ENCODE results near the gene LYRM4.
A peak's percentile ranks its signal among the peaks of the same experiment; 100 is the strongest.

The LYRM4 gene

DNA sequence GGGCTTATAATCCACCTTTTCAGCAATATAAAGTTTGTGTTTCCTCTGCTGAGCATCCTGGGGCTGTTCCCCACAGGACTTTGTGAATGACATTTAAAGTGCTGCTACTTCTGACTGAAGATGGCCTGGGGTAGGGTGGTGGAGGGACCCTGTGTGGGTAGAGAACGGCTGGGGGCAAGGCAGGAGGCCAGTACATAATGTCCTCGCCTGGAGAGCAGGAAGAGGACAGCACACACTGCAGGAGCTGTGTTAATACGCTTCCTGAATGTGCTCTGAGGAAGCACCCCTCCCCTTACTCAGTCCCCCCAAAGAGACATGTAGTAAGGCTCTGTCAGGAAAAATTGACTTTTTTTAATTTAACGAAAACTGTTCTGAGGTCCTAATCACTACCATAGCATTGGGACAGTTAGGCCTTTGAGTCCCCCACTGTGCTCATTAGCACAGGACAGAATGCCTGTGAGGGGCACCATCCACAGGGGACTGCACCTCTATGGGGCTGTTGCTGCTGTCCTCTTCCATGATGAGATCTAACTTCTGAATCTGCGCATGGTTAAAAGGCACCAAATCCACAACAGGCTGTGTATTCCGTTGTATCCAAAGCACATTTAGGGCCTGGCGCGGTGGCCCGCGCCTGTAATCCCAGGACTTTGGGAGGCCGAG is 68.5 kb downstream of the LYRM4 start:
- Histone ChIP-seq H3K4me1 (ENCODE audit: control insufficient read depth in 1 of 2, insufficient read depth in 2 of 2, low read length in 2 of 2) (peaks cover 0 to 2% of the 10 kb centered on the region in 2 experiments), H3K79me2 (ENCODE audit: control insufficient read depth, insufficient read depth, low read length, poor library complexity) (peaks cover 2% of the 10 kb centered on the region), H2AK5ac (ENCODE audit: low read length) (peak overlapping the region; percentile 77), H2AFZ (ENCODE audit: insufficient read depth, low read length, poor library complexity) (no peak overlapping the region), H2BK5ac (ENCODE audit: low read depth, low read length, poor library complexity) (no peak overlapping the region), H4K91ac (ENCODE audit: low read depth, low read length) (peak overlapping the region; percentile 57), H3K4me3 (ENCODE audit: low read depth, low read length) (no peak overlapping the region), H3K18ac (ENCODE audit: low read length) (peak overlapping the region; percentile 29), H2BK12ac (ENCODE audit: low read length) (peak overlapping the region; percentile 30), H4K8ac (ENCODE audit: low read depth, low read length) (peak overlapping the region; percentile 70), H3K79me1 (ENCODE audit: low read length) (no peaks in the 10 kb centered on the region), H3K27me3 (ENCODE audit: insufficient read depth, low read length) (no peaks in the 10 kb centered on the region), H3K36me3 (ENCODE audit: control insufficient read depth in 1 of 2, insufficient read depth in 2 of 2, low read length in 2 of 2) (peaks cover 0 to 1% of the 10 kb centered on the region in 2 experiments), H3K9me3 (ENCODE audit: insufficient read depth, low read depth, low read length) (no peaks in the 10 kb centered on the region), H4K12ac (ENCODE audit: low read depth, low read length) (peak overlapping the region; percentile 36), H3K14ac (ENCODE audit: low read length) (peak overlapping the region; percentile 80), H3K9ac (ENCODE audit: low read length) (no peak overlapping the region), H2BK120ac (ENCODE audit: insufficient read depth, low read length, poor library complexity) (peak overlapping the region; percentile 43), H3K23ac (ENCODE audit: low read length) (no peak overlapping the region), H3K4me2 (ENCODE audit: low read length) (no peak overlapping the region), H3K27ac (ENCODE audit: low read depth, low read length) (no peak overlapping the region), H3K4ac (ENCODE audit: low read depth, low read length) (no peak overlapping the region)
- no CpG with 5 or more reads among the region's 11 CpGs for WGBS (ENCODE audit: extremely low coverage, insufficient coverage, insufficient read length)
- no peak for DNase-seq

DNA sequence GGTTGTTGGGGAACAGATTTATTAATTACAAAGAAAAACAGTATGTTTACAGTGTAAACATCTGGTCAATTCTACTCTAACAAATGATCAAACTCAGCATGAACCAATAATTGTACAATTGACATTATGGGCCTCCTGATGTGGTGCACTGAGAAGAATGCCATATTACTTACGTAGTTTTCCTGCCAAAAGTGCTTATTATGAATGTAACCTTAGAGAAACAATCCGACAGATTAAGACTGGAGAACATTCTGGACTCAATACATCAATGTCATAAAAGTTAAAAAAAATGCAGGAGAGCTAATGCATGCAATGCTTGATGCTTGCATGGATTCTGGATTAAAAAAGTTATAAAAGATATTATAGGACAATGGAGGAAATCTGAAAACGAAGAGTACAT is 69.0 kb downstream of the LYRM4 start:
- peaks cover 2% of the 10 kb centered on the region for H3K79me2 ChIP-seq (ENCODE audit: control insufficient read depth, insufficient read depth, low read length, poor library complexity)
- H3K4ac ChIP-seq (ENCODE audit: low read depth, low read length) = no peak overlapping the region
- no peak overlapping the region for H4K8ac ChIP-seq (ENCODE audit: low read depth, low read length)
- no peak overlapping the region for H2BK120ac ChIP-seq (ENCODE audit: insufficient read depth, low read length, poor library complexity)
- no peak overlapping the region for H3K4me2 ChIP-seq (ENCODE audit: low read length)
- H3K79me1 ChIP-seq (ENCODE audit: low read length) = no peaks in the 10 kb centered on the region
- H3K4me3 ChIP-seq (ENCODE audit: low read depth, low read length) = no peak overlapping the region
- no CpG with 5 or more reads among the region's 3 CpGs for WGBS (ENCODE audit: extremely low coverage, insufficient coverage, insufficient read length)
- no peaks in the 10 kb centered on the region for H3K27me3 ChIP-seq (ENCODE audit: insufficient read depth, low read length)
- H3K27ac ChIP-seq (ENCODE audit: low read depth, low read length) = no peak overlapping the region
- no peak for DNase-seq
- no peaks in the 10 kb centered on the region for H3K9me3 ChIP-seq (ENCODE audit: insufficient read depth, low read depth, low read length)
- H3K14ac ChIP-seq (ENCODE audit: low read length) = no peak overlapping the region
- H3K36me3 ChIP-seq (ENCODE audit: control insufficient read depth in 1 of 2, insufficient read depth in 2 of 2, low read length in 2 of 2) = peaks cover 0 to 1% of the 10 kb centered on the region in 2 experiments
- H4K91ac ChIP-seq (ENCODE audit: low read depth, low read length) = no peak overlapping the region
- no peak overlapping the region for H4K12ac ChIP-seq (ENCODE audit: low read depth, low read length)
- H2AFZ ChIP-seq (ENCODE audit: insufficient read depth, low read length, poor library complexity) = no peak overlapping the region
- no peak overlapping the region for H2BK12ac ChIP-seq (ENCODE audit: low read length)
- no peak overlapping the region for H3K23ac ChIP-seq (ENCODE audit: low read length)
- no peak overlapping the region for H2AK5ac ChIP-seq (ENCODE audit: low read length)
- H3K4me1 ChIP-seq (ENCODE audit: control insufficient read depth in 1 of 2, insufficient read depth in 2 of 2, low read length in 2 of 2) = peaks cover 0 to 2% of the 10 kb centered on the region in 2 experiments
- H3K9ac ChIP-seq (ENCODE audit: low read length) = no peak overlapping the region
- H2BK5ac ChIP-seq (ENCODE audit: low read depth, low read length, poor library complexity) = no peak overlapping the region
- H3K18ac ChIP-seq (ENCODE audit: low read length) = no peak overlapping the region

DNA sequence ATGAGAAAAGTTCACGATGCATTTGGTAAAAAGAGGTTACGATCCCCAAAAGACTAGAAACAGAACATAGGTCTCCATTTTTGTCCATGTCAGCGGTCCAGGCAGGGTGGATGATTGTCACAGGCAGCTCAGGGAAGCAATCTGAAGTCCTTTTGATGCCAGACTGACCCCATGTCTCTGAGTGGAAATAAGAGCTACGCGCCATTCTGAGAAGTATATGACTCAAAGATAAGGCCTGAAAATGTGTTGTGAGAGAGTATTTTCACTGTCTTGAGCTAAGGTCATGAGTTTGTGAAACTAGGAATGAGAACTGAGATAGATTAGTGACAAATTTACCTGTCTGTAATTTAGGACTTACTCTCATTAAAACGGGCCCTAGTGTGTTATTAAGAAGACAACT is 69.5 kb downstream of the LYRM4 start:
- Histone ChIP-seq H3K79me2 (ENCODE audit: control insufficient read depth, insufficient read depth, low read length, poor library complexity) (peaks cover 2% of the 10 kb centered on the region), H2AK5ac (ENCODE audit: low read length) (no peak overlapping the region), H3K36me3 (ENCODE audit: control insufficient read depth in 1 of 2, insufficient read depth in 2 of 2, low read length in 2 of 2) (peaks cover 0 to 1% of the 10 kb centered on the region in 2 experiments), H4K8ac (ENCODE audit: low read depth, low read length) (no peak overlapping the region), H3K4me3 (ENCODE audit: low read depth, low read length) (no peak overlapping the region), H2AFZ (ENCODE audit: insufficient read depth, low read length, poor library complexity) (no peak overlapping the region), H2BK120ac (ENCODE audit: insufficient read depth, low read length, poor library complexity) (no peak overlapping the region), H3K18ac (ENCODE audit: low read length) (no peak overlapping the region), H3K23ac (ENCODE audit: low read length) (no peak overlapping the region), H3K4ac (ENCODE audit: low read depth, low read length) (no peak overlapping the region), H3K27me3 (ENCODE audit: insufficient read depth, low read length) (no peaks in the 10 kb centered on the region), H3K4me1 (ENCODE audit: control insufficient read depth in 1 of 2, insufficient read depth in 2 of 2, low read length in 2 of 2) (peaks cover 0 to 2% of the 10 kb centered on the region in 2 experiments), H2BK5ac (ENCODE audit: low read depth, low read length, poor library complexity) (no peak overlapping the region), H3K79me1 (ENCODE audit: low read length) (no peaks in the 10 kb centered on the region), H4K12ac (ENCODE audit: low read depth, low read length) (no peak overlapping the region), H2BK12ac (ENCODE audit: low read length) (no peak overlapping the region), H4K91ac (ENCODE audit: low read depth, low read length) (no peak overlapping the region), H3K4me2 (ENCODE audit: low read length) (no peak overlapping the region), H3K9ac (ENCODE audit: low read length) (no peak overlapping the region), H3K9me3 (ENCODE audit: insufficient read depth, low read depth, low read length) (no peaks in the 10 kb centered on the region), H3K27ac (ENCODE audit: low read depth, low read length) (no peak overlapping the region), H3K14ac (ENCODE audit: low read length) (no peak overlapping the region)
- WGBS (ENCODE audit: extremely low coverage, insufficient coverage, insufficient read length) = no CpG with 5 or more reads among the region's 6 CpGs
- DNase-seq = peak in 1 of 2 donors; percentile 35

DNA sequence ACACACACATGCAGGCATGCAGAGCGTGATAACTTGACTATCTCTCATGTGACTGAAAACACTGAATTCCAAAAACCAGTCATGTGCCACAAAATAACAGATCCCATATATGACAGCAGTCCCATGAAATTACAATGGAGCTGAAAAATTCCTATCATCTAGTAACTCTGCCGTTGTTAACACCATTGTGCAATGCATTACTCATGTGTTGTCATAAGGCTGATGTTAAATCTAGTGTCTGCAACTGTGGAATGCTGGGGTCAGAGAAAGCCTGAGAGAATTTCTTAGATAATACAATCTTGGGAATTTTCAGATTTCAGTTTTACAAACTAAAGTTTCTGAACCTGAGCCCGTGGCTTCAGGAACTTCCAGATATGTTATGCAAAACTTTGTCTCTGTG is 70.2 kb downstream of the LYRM4 start:
- Histone ChIP-seq H3K79me1 (ENCODE audit: low read length) (no peaks in the 10 kb centered on the region), H3K27me3 (ENCODE audit: insufficient read depth, low read length) (no peaks in the 10 kb centered on the region), H3K4ac (ENCODE audit: low read depth, low read length) (no peak overlapping the region), H2AK5ac (ENCODE audit: low read length) (no peak overlapping the region), H3K4me3 (ENCODE audit: low read depth, low read length) (no peak overlapping the region), H3K14ac (ENCODE audit: low read length) (no peak overlapping the region), H3K36me3 (ENCODE audit: control insufficient read depth in 1 of 2, insufficient read depth in 2 of 2, low read length in 2 of 2) (peaks cover 0 to 1% of the 10 kb centered on the region in 2 experiments), H3K9me3 (ENCODE audit: insufficient read depth, low read depth, low read length) (no peaks in the 10 kb centered on the region), H4K91ac (ENCODE audit: low read depth, low read length) (no peak overlapping the region), H3K27ac (ENCODE audit: low read depth, low read length) (no peak overlapping the region), H2BK5ac (ENCODE audit: low read depth, low read length, poor library complexity) (no peak overlapping the region), H3K18ac (ENCODE audit: low read length) (no peak overlapping the region), H2BK12ac (ENCODE audit: low read length) (no peak overlapping the region), H3K4me2 (ENCODE audit: low read length) (no peak overlapping the region), H4K8ac (ENCODE audit: low read depth, low read length) (no peak overlapping the region), H4K12ac (ENCODE audit: low read depth, low read length) (no peak overlapping the region), H2AFZ (ENCODE audit: insufficient read depth, low read length, poor library complexity) (no peak overlapping the region), H3K79me2 (ENCODE audit: control insufficient read depth, insufficient read depth, low read length, poor library complexity) (peaks cover 2% of the 10 kb centered on the region), H2BK120ac (ENCODE audit: insufficient read depth, low read length, poor library complexity) (no peak overlapping the region), H3K23ac (ENCODE audit: low read length) (no peak overlapping the region), H3K4me1 (ENCODE audit: control insufficient read depth in 1 of 2, insufficient read depth in 2 of 2, low read length in 2 of 2) (peaks cover 0 to 2% of the 10 kb centered on the region in 2 experiments), H3K9ac (ENCODE audit: low read length) (no peak overlapping the region)
- WGBS (ENCODE audit: extremely low coverage, insufficient coverage, insufficient read length) = no CpG with 5 or more reads among the region's 3 CpGs
- peak; percentile 84 to 99 for DNase-seq

Measured in trophoblast cell (in vitro differentiated cells and primary cell).